ENCODE measurements around the gene GGTLC2. TPM values are rescaled to one million over a fixed set of nuclear protein-coding genes. Genes with fewer than 3 reads are reported as not detected.
A peak's percentile ranks its signal among the peaks of the same experiment; 100 is the strongest.

Gene GGTLC2
- total RNA-seq, 1 donor = not detected

GRCh38 chr22:22661275-22661674 is 16.9 kb downstream of the GGTLC2 start:
- no peak for TF ChIP-seq CTCF (IDR thresholded peaks at IDR 0.05; ENCODE audit: insufficient read depth, low read depth, low read length)
- DNase-seq (ENCODE audit: low read depth) = no peak

GRCh38 chr22:22662095-22662494 is 17.7 kb downstream of the GGTLC2 start:
- TF ChIP-seq CTCF (IDR thresholded peaks at IDR 0.05; ENCODE audit: insufficient read depth, low read depth, low read length) = no peak
- no peak for DNase-seq (ENCODE audit: low read depth)
- no peak overlapping the region for H3K4me3 ChIP-seq (ENCODE audit: low read depth, low read length)

More at GRCh38 chr22:22661275-22661674, 16.9 kb downstream of the GGTLC2 start:
- H3K4me3 ChIP-seq (ENCODE audit: low read depth, low read length) = no peak overlapping the region

GRCh38 chr22:22663861-22664800 is 19.7 kb downstream of the GGTLC2 start:
- no peak for DNase-seq (ENCODE audit: low read depth)
- no peak overlapping the region for H3K4me3 ChIP-seq (ENCODE audit: low read depth, low read length)
- no peak for TF ChIP-seq CTCF (IDR thresholded peaks at IDR 0.05; ENCODE audit: insufficient read depth, low read depth, low read length)

- peak; percentile 44 for DNase-seq (ENCODE audit: low read depth)
- no peak overlapping the region for H3K4me3 ChIP-seq (ENCODE audit: low read depth, low read length)
- TF ChIP-seq CTCF (IDR thresholded peaks at IDR 0.05; ENCODE audit: insufficient read depth, low read depth, low read length) = peak; percentile 86
These were observed 22.1 kb downstream of the GGTLC2 start for GRCh38 chr22:22666307-22667091.

- no peak for TF ChIP-seq CTCF (IDR thresholded peaks at IDR 0.05; ENCODE audit: insufficient read depth, low read depth, low read length)
- no peak for DNase-seq (ENCODE audit: low read depth)
- H3K4me3 ChIP-seq (ENCODE audit: low read depth, low read length) = no peak overlapping the region
These were observed 23.8 kb downstream of the GGTLC2 start for GRCh38 chr22:22667966-22668880.

GRCh38 chr22:22669093-22669492 is 24.7 kb downstream of the GGTLC2 start:
- H3K4me3 ChIP-seq (ENCODE audit: low read depth, low read length) = no peak overlapping the region
- TF ChIP-seq CTCF (IDR thresholded peaks at IDR 0.05; ENCODE audit: insufficient read depth, low read depth, low read length) = no peak
- DNase-seq (ENCODE audit: low read depth) = no peak
